Lung (tissue), 12 donors: ENCODE measurements around the gene ACTR10. TPM values are rescaled to one million over a fixed set of nuclear protein-coding genes. Genes with fewer than 3 reads are reported as not detected.

Experiments used
- ATAC-seq: fragments of 200-7000 bp; cut with Tn5 transposase; one replicate; pipeline ENCODE4 v1.9.1; 2020; ENCODE audit warnings: moderate number of reproducible peaks; ENCODE audit not compliant: insufficient read depth, low FRiP score
- DNase-seq, 3 donors: peaks; one replicate each; pipeline ENCODE4 v3.0.0-alpha.2; 2013 to 2017
- H3K27ac ChIP-seq, 2 donors: one replicate each; pipeline ENCODE4 v1.5.1; 2013; ENCODE audit warnings: mild to moderate bottlenecking in 2 of 2, moderate library complexity in 2 of 2, control low read depth in 1 of 2, inconsistent platforms in 1 of 2, low read depth in 1 of 2, low read length in 1 of 2
- H3K27me3 ChIP-seq, 3 donors: one replicate each; pipeline ENCODE4 v1.5.1; 2013; ENCODE audit warnings: low read length in 2 of 3; ENCODE audit not compliant: control insufficient read depth in 3 of 3, insufficient read depth in 3 of 3
- H3K36me3 ChIP-seq, 4 donors: one replicate each; pipeline ENCODE4 v1.5.1; 2013; ENCODE audit warnings: low read length in 4 of 4, mild to moderate bottlenecking in 1 of 4, moderate library complexity in 1 of 4; ENCODE audit not compliant: control insufficient read depth in 4 of 4, insufficient read depth in 4 of 4
- H3K4me1 ChIP-seq, 5 donors: one replicate each; pipeline ENCODE4 v1.5.1; 2013; ENCODE audit warnings: low read length in 5 of 5, mild to moderate bottlenecking in 2 of 5, moderate library complexity in 1 of 5; ENCODE audit not compliant: control insufficient read depth in 5 of 5, insufficient read depth in 5 of 5
- H3K4me3 ChIP-seq: one replicate; pipeline ENCODE4 v1.5.1; 2013; ENCODE audit warnings: mild to moderate bottlenecking, control low read depth, moderate library complexity
- H3K9ac ChIP-seq, 2 donors: one replicate each; pipeline ENCODE4 v1.5.1; 2013; ENCODE audit warnings: low read length in 2 of 2, control low read depth in 1 of 2; ENCODE audit not compliant: insufficient read depth in 1 of 2
- H3K9me3 ChIP-seq, 4 donors: one replicate each; pipeline ENCODE4 v1.5.1; 2013; ENCODE audit warnings: low read length in 3 of 4, mild to moderate bottlenecking in 1 of 4, moderate library complexity in 1 of 4; ENCODE audit not compliant: control insufficient read depth in 4 of 4, insufficient read depth in 3 of 4
- CTCF ChIP-seq: IDR thresholded peaks from 2 replicates; pipeline ENCODE4 v1.5.1; 2012; ENCODE audit warnings: mild to moderate bottlenecking; ENCODE audit errors: control extremely low read depth, extremely low read depth
- whole genome bisulfite sequencing, 2 donors: extraction: QIAGEN DNeasy Blood & Tissue Kit; methylation state at CpG; one replicate each; pipeline ENCODE4 v1.1.7; 2013; 5-methylcytosine and 5-hydroxymethylcytosine counted together
- polyA plus RNA-seq, 2 donors: library from polyadenylated mRNA; stranded (reverse); fragments of 200-250 nt; gene quantifications; one replicate each; pipeline ENCODE4 v1.2.1, GENCODE V29; 2013
- total RNA-seq, 2 donors: library from RNA; depleted of rRNA in 1 of 2; stranded (reverse); fragments of >200 nt in 1 of 2; gene quantifications; one replicate each; pipeline ENCODE4 v1.2.1, GENCODE V29; 2014 to 2021
- donor health status: control.
- donor health status: control.
- donor health status: Bipolar disorder and iron deficiency.
- donor health status: healthy.
- donor health status: DM: yes; HTN: yes; CAD: no.

Gene ACTR10
- total and polyA plus RNA-seq, 4 donors: 53.8 to 83.6 (median 67.3) TPM

GRCh38 chr14:58227096-58227819, 27.3 kb downstream of the ACTR10 start:
- no peak overlapping the region for H3K4me3 ChIP-seq
- ATAC-seq (no peak), DNase-seq (no peak)
- TF ChIP-seq CTCF: no peak
- no peaks in the 10 kb centered on the region for H3K9me3 ChIP-seq
- H3K4me1 ChIP-seq: no peaks in the 10 kb centered on the region
- no peak overlapping the region for H3K27ac ChIP-seq
- H3K9ac ChIP-seq: no peak overlapping the region
- peaks cover 3 to 21% (median 7%) of the 10 kb centered on the region in 4 donors for H3K36me3 ChIP-seq
- H3K27me3 ChIP-seq: no peaks in the 10 kb centered on the region
- 97 to 98% methylated on average over 5 of the region's 5 CpGs for WGBS, 2 donors

DNA sequence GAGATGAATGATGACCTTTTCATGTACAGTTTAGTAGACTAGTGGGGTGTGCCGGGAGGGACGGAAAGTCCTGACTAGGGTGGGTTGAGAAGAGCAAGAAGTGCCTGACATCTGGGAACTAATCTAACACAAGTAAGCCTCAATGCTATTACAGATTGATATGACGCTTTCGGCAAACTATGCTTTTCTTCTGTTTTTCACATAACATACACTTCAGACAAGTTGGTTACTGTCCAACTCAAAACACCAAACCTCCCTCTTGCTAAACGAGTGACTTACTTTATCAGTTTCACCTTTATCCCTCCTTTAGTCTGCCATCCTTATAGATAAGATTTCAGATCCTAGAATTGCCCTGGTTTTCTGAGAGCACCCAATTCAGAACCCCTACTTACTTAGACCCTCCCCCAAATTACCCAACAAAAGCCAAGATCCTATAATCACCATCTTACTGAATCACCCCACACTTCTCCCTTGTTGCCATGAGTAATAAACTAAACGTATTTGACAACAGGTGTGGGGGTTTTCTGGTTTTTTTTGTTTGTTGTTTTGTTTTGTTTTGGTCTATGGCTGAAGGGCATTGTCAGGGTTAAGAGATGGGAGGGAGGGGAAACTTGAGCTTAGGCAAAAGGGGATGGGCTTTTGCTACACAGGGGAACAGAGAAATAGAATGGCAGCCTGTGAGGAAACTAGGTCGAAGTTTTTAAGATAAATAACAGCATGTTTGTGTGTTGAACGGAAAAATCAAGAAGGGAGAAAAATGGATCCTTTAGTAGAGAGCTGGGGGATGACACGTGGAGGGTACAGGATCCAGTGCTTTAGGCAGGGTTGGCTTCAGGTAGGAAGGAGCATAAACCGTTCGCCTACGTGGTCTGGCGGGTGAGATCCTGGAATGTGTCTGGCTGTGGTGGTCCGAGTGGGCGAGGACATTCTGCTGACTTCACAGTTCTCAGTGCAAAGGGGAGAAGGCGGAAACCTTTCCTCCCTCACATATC, 38.6 kb downstream of the ACTR10 start:
- Histone ChIP-seq H3K27ac (peak overlapping the region; percentile 7 to 80), H3K4me3 (peak overlapping the region; percentile 24), H3K27me3 (no peaks in the 10 kb centered on the region), H3K4me1 (peaks cover 0 to 16% (median 5%) of the 10 kb centered on the region in 5 donors), H3K9me3 (no peaks in the 10 kb centered on the region), H3K9ac (peak overlapping the region; percentile 41 to 98), H3K36me3 (peaks cover 0 to 6% (median 2%) of the 10 kb centered on the region in 4 donors)
- 36 to 40% methylated on average over 16 of the region's 16 CpGs for WGBS, 2 donors
- no peak for TF ChIP-seq CTCF
- DNase-seq (peak; percentile 54 to 71 (median 68)), ATAC-seq (no peak)

GRCh38 chr14:58239244-58240195, 39.6 kb downstream of the ACTR10 start:
- no peak overlapping the region for H3K4me3 ChIP-seq
- peaks cover 0 to 20% (median 5%) of the 10 kb centered on the region in 5 donors for H3K4me1 ChIP-seq
- DNase-seq (peak; percentile 88 to 94 (median 91)), ATAC-seq (peak; percentile 48)
- H3K9ac ChIP-seq: peak overlapping the region; percentile 41 to 98
- WGBS, 2 donors: 2% methylated on average over 23 of the region's 23 CpGs
- no peaks in the 10 kb centered on the region for H3K27me3 ChIP-seq
- TF ChIP-seq CTCF: no peak
- H3K9me3 ChIP-seq: no peaks in the 10 kb centered on the region
- H3K27ac ChIP-seq: peak overlapping the region; percentile 64 to 80
- no peaks in the 10 kb centered on the region for H3K36me3 ChIP-seq
